A673 (cell line): Measurements from ENCODE around the gene FAM43B. TPM values are rescaled to one million over a fixed set of nuclear protein-coding genes. Genes with fewer than 3 reads are reported as not detected.

Experiments
- BruUV-seq: library from RNA; stranded (reverse); fragments of 400-500 nt; replicated peaks from 2 replicates; lab custom pipeline; 2021; lab: Mats Ljungman, UMichigan
- CTCF ChIA-PET: fragments of 300-600 bp; sonication (Branson Sonifier 250); formaldehyde crosslinking; loops from one replicate; lab custom pipeline; 2022; ENCODE audit warnings: antibody characterized with exemption; lab: Charles Lee
- POLR2A ChIA-PET: fragments of 300-600 bp; sonication (Branson Sonifier 250); formaldehyde crosslinking; loops from one replicate; lab custom pipeline; 2022; ENCODE audit warnings: antibody characterized with exemption; ENCODE audit not compliant: low non-redundant PET; lab: Charles Lee
- DNase-seq: peaks from one replicate; pipeline ENCODE4 v3.0.0-alpha.2; 2015; ENCODE audit warnings: low spot score
- H3K27ac ChIP-seq: fragments of 200-600 bp; sonication (generic); 2 replicates; pipeline ENCODE4 v1.5.1; 2016; ENCODE audit warnings: mixed run types, low read depth, mild to moderate bottlenecking, mixed read lengths, antibody characterized with exemption, low read length; ENCODE audit not compliant: poor library complexity, severe bottlenecking
- H3K27me3 ChIP-seq: fragments of 200-600 bp; sonication (generic); replicated peaks from 2 replicates; pipeline ENCODE4 v1.6.1; 2017; ENCODE audit warnings: mixed run types, low read depth, mild to moderate bottlenecking, mixed read lengths, antibody characterized with exemption, low read length; ENCODE audit not compliant: insufficient read depth, poor library complexity
- H3K36me3 ChIP-seq: fragments of 200-600 bp; sonication (generic); 2 replicates; pipeline ENCODE4 v1.6.1; 2016; ENCODE audit warnings: mixed run types, mild to moderate bottlenecking, mixed read lengths, antibody characterized with exemption, low read length; ENCODE audit not compliant: insufficient read depth, poor library complexity, severe bottlenecking
- H3K4me1 ChIP-seq: fragments of 200-600 bp; sonication (generic); 2 replicates; pipeline ENCODE4 v1.6.1; 2017; ENCODE audit warnings: mixed run types, mild to moderate bottlenecking, mixed read lengths, antibody characterized with exemption, low read length; ENCODE audit not compliant: insufficient read depth, poor library complexity, severe bottlenecking
- H3K4me3 ChIP-seq: fragments of 200-600 bp; sonication (generic); 2 replicates; pipeline ENCODE4 v1.5.1; 2016; ENCODE audit warnings: low read depth, mixed run types, mild to moderate bottlenecking, mixed read lengths, low read length; ENCODE audit not compliant: poor library complexity, severe bottlenecking
- H3K9me3 ChIP-seq: fragments of 200-600 bp; sonication (generic); 2 replicates; pipeline ENCODE4 v1.6.1; 2016; ENCODE audit warnings: mixed run types, low read depth, mild to moderate bottlenecking, mixed read lengths, antibody characterized with exemption, low read length; ENCODE audit not compliant: poor library complexity, severe bottlenecking
- EZH2 ChIP-seq: fragments of 200-600 bp; sonication (generic); IDR thresholded peaks from 2 replicates; pipeline ENCODE4 v1.6.1; 2017; ENCODE audit warnings: borderline replicate concordance, low read depth, mild to moderate bottlenecking, mixed read lengths, antibody characterized with exemption, low read length; ENCODE audit not compliant: poor library complexity, severe bottlenecking
- intact Hi-C: fragments of 100-400 bp; cut with micrococcal nuclease; formaldehyde crosslinking; loops from one replicate; pipeline ENCODE4 v1.10.0; 2022; ENCODE audit not compliant: unreplicated experiment
- total RNA-seq: library from RNA; stranded (reverse); gene quantifications from 2 replicates; pipeline ENCODE4 v1.2.3, GENCODE V29; 2021
- TF ChIP-seq, protein P1 (sequence below): fragments of 300-800, 200-600 bp; sonication (generic); conservative IDR thresholded peaks from 2 replicates; pipeline ENCODE4 v1.5.1; 2017; ENCODE audit warnings: low read depth, mild to moderate bottlenecking, antibody characterized with exemption, low read length, moderate library complexity, mixed read lengths

The FAM43B gene
- total RNA-seq, 1 experiment from 2014 or later, result not detected

- no TSS peak for BruUV-seq
Measured at GRCh38 chr1:20590306-20590777, 38.0 kb downstream of the FAM43B start.

DNA sequence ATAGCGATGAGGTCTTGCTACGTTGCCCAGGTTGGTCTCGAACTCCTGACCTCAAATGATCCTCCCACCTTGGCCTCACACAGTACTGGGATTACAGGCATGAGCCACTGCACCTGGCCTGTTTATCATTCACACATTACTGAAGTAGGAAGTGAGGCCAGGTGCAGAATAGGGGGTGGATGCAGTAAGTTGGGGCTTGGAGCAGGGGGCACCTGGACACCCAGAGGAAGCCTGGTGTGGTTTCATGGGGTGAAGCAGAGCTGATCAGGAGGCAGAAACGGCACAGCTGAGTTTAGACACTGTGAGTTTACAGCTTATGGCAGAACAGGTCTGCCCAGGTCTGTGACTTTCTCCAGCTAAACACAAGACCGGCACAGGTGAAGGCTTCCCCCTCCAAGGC is 41.4 kb downstream of the FAM43B start:
- CTCF ChIA-PET, result interaction anchor here (1.6 kb wide), 1 partner anchor 19 kb away, joined by 4 read pairs; no protein-coding TSS in a partner anchor
- intact Hi-C loops, result no loop called here

More at GRCh38 chr1:20590306-20590777, 38.0 kb downstream of the FAM43B start:
- DNase-seq, result no peak
- H3K4me3 ChIP-seq, result no peak overlapping the region
- H3K4me1 ChIP-seq, result peaks cover 21% of the 10 kb centered on the region
- POLR2A ChIA-PET, result no interaction called here
- TF ChIP-seq, protein P1, sequence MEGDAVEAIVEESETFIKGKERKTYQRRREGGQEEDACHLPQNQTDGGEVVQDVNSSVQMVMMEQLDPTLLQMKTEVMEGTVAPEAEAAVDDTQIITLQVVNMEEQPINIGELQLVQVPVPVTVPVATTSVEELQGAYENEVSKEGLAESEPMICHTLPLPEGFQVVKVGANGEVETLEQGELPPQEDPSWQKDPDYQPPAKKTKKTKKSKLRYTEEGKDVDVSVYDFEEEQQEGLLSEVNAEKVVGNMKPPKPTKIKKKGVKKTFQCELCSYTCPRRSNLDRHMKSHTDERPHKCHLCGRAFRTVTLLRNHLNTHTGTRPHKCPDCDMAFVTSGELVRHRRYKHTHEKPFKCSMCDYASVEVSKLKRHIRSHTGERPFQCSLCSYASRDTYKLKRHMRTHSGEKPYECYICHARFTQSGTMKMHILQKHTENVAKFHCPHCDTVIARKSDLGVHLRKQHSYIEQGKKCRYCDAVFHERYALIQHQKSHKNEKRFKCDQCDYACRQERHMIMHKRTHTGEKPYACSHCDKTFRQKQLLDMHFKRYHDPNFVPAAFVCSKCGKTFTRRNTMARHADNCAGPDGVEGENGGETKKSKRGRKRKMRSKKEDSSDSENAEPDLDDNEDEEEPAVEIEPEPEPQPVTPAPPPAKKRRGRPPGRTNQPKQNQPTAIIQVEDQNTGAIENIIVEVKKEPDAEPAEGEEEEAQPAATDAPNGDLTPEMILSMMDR, result no peak
- no peak for TF ChIP-seq EZH2
- intact Hi-C loops, result no loop called here
- no peak overlapping the region for H3K27ac ChIP-seq
- H3K9me3 ChIP-seq, result no peaks in the 10 kb centered on the region
- CTCF ChIA-PET, result no interaction called here
- H3K36me3 ChIP-seq, result no peaks in the 10 kb centered on the region
- no peaks in the 10 kb centered on the region for H3K27me3 ChIP-seq

GRCh38 chr1:20594746-20595145 is 42.4 kb downstream of the FAM43B start:
- Histone ChIP-seq H3K4me3 (no peak overlapping the region), H3K9me3 (no peaks in the 10 kb centered on the region), H3K27ac (no peak overlapping the region), H3K4me1 (peaks cover 11% of the 10 kb centered on the region), H3K27me3 (no peaks in the 10 kb centered on the region), H3K36me3 (no peaks in the 10 kb centered on the region)
- no peak for DNase-seq
- POLR2A ChIA-PET, result no interaction called here
- no peak for TF ChIP-seq EZH2
- TF ChIP-seq, protein P1, result no peak
- BruUV-seq, result no TSS peak
- CTCF ChIA-PET, result no interaction called here
- intact Hi-C loops, result no loop called here

More for the DNA sequence above, 41.4 kb downstream of the FAM43B start:
- DNase-seq, result no peak
- Histone ChIP-seq H3K4me1 (peaks cover 21% of the 10 kb centered on the region), H3K4me3 (no peak overlapping the region), H3K36me3 (no peaks in the 10 kb centered on the region), H3K27ac (no peak overlapping the region), H3K27me3 (no peaks in the 10 kb centered on the region), H3K9me3 (no peaks in the 10 kb centered on the region)
- POLR2A ChIA-PET, result no interaction called here
- no TSS peak for BruUV-seq
- TF ChIP-seq, protein P1, result no peak
- no peak for TF ChIP-seq EZH2
